HS-5 (cell line): ENCODE measurements around the gene PAK2.
"Not testable (repeated sequence)": the region's sequence is repeated elsewhere in the genome, so short reads cannot be mapped to it uniquely, and the experiment has no call there.

Experiments used
- DNase-seq: peaks from one replicate; pipeline ENCODE4 v3.0.0-alpha.2; 2012; ENCODE audit warnings: low read depth

The PAK2 gene

DNA sequence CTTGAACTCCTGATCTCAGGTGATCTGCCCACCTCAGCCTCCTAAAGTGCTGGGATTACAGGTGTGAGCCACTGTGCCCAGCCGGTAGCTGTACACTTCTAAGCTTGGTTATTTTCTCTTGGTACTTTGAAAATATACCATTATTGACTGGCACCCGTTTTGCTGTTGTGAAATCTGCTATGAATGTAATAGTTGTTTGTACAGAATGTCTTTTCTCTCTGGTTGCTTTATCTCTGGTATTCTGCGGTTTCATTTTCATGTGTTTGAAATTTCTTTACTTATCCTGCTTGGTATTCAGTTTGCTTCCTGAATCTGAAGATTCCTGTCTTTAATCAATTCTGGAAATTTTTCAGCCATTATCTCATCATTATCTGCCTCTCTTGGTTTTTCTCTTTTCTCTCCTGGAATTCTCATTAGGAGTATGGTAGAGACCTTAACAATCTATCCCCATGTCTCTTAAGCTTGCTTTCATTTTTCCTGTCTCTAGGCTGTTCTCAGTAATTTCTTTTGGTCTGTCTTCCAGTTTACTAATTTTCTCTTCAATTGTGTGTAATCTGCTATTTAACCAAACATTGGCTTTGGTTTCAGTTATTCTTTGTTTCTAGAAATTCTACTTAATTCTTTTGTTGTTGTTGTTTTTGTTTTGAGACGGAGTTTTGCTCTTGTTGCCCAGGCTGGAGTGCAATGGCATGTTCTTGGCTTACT is 2.8 kb upstream of the PAK2 start:
- DNase-seq: no peak

DNA sequence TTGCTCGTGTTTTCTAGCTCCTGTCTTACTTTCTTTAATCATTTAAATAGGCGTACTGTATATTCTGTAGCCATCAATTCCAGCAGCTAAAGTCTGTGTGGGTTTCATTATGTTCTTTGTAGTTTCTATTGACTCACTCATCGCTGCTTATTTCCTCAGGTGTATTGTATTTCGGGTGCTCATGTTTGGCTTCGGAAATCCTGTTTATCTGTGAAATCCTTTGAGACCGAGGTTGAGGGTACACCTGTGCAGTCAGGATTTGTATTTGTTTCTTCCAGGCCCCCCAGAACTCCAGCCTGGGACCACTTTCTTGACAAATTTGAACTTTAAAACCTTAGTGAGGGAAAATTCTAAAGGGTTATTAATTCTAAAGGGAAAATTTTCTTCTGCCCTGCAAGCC is 2.0 kb upstream of the PAK2 start:
- no peak for DNase-seq

DNA sequence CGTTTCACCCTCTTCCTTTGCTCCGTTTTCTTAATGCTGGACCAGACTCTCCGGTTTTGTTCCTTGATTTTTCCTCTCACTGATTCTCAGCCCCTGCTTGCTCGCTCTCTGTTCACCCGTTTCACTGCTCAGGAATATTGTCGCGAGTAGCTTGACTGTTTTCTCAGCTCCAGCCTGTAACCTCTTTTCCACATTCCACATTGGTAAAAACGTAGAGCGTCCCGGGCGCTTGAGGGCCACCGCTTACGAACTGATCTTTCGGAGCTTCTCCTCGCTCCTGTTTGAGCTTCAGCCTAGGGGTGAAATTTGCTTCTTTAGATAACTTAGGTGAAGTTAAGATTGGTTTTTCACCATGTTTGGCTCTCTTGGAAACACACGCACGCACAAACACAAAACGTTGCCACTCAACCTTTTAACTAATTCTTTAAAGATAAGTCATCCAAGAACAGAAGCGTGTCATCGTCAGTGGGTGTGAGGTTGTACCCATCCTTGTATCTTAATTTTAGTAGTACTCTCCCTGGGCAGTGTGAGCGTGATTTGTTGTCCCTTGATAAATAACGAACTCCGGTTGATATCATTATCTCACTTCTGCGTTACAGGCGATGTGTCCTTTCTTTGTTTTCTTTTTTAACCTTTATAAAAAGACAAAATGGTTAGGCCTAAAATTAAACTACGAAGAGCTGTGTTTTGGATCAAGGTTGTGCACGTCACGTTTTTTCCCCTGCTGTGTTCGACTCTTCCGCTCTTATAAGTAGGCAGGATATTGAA is 1.0 kb downstream of the PAK2 start:
- no peak for DNase-seq

DNA sequence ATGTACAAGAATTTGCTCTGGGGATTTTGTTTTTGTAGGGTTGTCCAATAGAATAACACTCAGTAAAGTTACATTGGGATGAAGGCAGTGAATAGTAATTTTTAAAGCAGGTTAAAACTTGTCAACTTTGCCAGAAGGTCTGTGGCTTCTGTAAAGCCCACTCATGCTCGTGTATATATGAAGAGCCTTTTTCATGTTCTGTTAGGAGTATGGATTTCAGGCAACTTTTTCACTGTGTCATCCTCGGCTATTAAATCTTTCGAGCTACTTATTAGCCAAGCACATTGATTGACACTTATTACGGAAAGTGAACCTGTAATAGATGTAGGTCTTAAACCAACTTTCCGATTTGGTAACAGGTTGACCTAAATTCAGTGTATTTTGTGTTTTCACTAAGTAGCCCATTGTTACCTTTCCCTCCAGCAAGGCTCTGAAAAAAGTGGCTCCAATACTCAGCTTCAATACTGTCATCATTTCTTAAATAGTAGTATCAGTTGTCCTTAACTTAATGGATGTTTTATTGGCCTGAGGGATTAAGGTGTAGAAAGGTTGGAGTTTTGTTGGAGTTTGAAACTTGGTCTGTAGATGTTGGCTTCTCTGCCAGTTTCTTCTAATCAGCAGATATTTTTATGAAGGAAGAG is 1.7 kb downstream of the PAK2 start:
- DNase-seq: no peak

DNA sequence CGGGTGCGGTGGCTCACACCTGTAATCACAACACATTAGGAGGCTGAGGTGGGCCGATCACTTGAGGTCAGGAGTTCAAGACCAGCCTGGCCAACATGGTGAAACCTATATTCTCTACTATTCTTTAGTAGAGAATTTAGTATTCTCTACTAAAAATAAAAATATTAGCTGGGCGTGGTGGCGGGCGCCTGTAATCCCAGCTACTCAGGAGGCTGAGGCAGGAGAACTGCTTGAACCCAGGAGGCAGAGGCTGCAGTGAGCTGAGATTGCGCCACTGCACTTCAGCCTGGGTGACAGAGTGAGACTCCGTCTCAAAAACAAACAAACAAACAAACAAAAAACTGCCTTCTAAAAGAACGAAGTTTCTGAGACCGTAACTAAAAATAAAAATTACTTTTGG is 3.9 kb downstream of the PAK2 start:
- DNase-seq: not testable (repeated sequence)

DNA sequence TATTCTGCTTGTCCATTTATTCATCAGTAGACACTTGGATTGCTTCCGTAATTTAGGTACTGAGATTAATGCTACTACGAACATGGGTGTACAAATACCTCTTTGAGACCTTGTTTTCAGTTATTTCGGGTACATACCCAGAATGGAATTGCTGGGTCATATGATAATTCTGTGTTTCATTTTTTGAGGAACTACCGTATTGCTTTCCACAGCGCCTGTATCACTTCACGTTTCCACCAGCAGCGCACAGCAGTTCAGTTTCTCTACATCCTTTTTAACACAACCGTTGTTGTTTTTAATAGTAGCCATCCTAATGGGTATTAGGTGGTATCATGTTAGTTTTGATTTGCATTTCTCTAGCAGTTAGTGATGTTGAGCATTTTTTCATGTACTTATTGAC is 9.5 kb downstream of the PAK2 start:
- DNase-seq: no peak

DNA sequence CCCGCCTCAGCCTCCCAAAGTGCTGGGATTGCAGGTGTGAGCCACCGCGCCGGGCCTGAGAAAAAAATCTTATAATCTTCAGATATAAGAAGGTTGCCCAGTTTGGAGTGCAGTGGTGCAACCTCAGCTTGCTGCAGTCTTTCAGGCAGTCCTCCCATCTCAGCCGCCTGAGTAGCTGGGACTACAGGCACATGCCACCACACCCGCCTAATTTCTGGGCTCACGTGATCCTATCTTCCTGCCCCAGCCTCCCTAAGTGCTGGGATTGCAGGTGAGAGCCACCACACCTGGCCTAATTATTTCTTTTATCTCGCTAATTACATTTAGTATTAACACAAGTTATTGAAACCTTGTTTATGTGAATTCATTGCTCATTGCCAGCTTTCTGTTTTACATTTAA is 13.5 kb downstream of the PAK2 start:
- DNase-seq: no peak

DNA sequence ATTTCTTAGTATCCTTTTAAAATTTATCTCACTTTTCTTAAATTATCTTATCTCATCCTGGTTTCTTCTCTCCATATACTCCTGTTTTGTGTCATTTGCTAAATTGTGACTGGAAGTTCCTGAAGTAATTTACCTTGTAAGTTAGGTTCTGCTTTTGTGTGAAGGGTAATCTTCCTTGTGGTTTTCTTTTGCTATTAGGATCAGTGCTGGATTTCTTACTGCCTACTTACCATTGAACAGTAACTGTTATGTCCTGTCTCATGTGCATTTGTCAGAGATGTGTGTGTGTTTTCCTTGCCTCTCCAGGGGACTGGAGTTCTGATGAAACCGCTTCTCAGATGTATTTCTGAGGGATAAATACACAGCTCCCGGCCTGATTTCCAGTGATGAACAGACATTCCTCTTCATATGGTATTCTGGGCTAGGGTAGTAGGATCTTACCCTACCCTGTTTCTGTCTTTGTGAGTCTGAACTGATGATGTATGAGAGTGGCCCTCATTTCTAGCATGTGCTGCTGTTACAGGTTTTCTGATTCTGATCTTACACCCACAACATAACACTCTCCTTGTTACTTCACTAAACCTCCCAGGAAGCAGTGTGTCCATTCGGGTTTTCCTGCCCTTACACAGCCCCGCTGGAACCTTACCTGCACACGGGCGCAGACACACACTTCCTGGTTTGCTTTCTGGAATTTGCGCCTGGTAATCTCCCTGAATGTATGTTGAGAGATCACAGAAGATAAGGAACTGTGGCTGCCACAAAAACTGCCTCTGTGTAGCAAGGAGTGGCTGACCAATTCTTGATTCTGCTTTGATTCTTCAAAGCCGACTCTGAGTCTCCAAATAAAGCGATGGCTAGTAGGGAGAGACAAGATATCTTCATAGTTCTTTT is 14.7 kb downstream of the PAK2 start:
- no peak for DNase-seq

DNA sequence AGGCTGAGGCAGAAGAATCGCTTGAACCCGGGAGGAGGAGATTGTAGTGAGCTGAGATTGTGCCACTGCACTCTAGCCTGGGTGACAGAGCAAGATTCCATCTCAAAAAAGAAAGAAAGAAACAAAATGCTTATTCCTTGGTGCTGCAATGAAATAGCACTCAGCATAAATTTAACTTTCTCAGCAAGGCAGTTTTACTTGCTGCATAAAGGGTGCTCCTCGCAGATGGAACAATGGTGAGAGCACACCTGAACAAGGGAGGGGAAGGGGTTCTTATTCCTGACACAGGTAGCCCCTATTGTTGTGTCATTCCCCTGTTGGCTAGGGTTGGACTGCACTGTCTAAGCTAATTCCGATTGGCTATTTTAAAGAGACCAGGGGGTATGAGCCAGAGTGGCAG is 17.1 kb downstream of the PAK2 start:
- DNase-seq: no peak

DNA sequence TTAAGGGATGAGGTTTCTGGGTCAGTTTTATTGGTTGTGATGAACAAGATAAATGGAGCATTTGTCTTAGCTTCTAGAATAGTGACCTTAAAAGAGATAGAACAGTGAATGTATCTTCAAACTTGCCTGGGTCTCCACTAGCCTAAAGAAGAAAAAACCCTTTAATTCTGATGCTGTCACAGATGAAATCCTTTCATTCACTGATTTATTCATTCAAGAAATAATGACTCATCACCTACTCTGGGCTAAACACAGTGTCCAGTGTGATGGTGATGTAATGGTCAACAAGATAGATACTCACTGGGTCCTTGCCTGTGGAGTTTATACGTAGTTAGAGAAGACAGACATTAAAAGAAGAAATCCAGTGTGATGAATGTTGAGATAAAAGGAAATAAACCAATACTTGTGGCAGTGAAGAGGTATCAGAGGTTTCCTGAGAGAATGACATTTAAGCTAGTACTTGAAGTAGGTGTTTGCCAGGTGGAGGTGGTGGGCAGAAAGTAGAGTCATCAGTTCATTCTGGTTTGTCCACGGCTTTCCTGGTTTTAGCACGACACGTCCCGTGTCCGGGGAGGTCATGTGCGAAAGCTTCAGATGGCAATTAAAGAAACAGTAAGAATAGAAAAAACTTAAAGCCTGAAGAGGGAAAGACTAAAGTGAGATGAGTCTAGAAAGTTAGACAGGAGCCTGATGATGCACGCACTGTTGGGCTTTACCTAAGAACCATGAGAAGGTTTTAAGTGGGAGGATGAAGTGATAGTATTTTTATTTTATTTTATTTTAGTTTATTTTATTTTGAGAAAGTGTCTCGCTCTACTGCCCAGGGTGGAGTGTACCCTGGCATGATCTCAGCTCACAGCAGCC is 18.5 kb downstream of the PAK2 start:
- DNase-seq: no peak

DNA sequence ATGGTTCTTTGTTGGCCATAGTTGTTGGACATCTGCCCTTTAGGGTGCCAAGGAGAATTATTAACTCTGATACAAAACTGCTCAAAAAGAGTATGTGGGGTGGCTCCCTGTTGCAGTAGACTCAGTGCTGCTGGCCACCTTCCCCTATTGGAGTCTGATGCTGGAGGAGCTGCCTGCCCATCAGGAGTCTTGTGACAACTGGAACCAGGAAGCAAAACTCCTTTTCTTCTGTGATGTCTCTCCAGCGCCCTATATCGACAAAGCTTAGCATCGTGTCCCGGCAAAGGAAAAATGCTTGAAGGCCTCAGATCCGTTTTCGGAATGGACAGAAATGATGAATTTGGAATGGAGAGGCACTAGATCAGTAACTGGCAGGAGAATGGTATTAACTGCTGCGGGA is 23.5 kb downstream of the PAK2 start:
- no peak for DNase-seq

DNA sequence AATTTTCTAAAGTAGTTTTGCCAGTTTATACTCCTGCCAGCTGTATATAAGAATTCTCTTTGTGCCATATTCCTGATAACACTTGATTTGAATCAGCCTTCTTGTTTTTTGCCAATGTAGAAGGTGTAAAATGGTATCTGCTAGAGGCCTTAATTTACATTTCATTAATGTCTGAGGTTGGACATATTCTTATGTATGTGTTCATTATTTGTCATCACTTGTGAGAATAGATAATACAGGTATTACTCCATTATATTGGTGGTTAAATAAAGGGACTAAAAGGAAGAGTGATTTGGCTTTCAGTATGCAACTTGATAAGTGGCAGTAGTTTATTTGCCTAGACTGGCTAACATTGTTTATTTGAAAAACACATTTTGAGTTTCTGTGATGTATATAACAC is 25.8 kb downstream of the PAK2 start:
- no peak for DNase-seq

DNA sequence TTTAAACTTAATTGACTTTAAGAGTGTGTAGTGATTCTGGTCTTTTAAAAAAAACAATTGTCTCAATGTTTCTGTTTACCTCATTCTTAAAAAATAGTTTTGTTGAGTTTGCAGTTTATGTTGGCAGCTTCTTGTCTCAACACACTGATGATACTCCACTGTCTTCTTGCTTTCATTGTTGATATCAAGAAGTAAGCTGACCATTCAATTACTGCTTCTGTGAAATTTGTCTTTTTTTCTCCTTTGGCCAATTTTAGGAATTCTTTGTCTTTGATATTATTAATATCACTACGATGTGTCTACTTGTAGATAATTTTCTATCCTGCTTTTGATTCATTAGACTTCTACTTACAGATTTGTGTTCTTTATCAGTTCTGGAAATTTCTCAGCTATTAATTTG is 31.4 kb downstream of the PAK2 start:
- DNase-seq: no peak

DNA sequence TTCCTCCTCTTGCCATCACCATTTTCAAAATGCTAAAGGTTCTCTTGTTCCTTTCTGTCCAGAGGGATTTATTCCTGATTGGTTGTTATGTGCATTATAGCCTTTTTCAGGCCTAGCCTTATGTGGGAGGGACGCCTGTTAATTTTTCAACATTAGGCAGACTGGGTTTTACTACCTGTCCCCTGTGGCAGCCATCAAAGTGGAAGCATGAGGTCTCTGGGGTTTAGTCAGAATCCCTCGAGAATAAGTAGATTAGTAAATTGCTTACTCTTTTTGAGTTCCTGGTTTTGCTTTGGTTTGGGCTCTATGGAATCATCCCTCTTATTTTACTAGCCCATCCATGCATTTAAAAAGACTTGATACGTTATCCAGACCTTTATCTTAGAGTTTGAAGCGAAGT is 32.4 kb downstream of the PAK2 start:
- DNase-seq: no peak

DNA sequence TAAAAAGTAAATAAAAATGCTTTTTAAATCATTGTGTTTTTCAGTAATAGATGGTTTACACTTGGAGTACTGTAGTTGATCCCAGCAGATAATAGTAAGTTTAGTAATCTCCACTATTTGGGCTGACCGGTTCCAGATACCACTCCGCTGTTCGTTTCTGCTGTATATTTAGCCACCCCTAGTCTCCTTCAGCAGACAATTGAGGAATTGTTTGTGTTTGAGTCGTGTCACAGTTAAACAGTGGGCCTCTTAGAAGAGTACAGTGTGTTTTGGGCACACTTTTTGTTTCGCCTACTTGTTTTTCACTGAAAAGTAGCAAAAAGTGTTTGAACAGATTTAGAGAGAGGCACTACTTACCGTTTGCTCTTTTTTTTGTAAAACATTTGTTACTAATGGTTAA is 33.2 kb downstream of the PAK2 start:
- no peak for DNase-seq

DNA sequence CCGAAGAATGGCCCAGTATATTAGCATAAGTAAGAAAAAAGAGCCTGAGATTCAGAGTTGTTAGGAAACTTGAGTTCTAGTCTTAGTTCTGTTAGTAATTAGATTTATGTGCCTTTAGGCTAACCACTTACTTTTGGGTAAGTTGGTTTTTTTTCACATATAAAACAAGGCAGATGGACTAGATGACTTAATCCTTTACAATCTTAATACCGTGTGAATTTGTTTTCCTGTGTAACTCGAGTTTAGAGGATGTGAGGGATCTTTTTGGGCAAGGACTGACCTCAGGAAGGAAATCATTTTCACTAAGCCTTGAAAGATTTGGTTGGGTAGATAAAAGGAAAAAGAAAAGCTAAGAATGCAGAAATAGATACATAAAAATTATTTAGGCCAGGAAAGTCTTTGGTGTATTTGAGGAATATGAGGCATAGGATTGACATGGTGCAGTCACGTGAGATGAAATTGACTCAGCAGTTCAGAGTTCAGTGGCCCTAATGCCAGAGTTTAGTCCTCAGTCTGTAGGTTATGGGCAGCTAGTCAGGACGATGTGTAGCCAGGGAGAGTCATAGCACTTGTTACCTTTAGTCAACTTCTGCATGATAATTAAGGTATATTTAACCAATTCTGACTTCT is 34.6 kb downstream of the PAK2 start:
- no peak for DNase-seq

DNA sequence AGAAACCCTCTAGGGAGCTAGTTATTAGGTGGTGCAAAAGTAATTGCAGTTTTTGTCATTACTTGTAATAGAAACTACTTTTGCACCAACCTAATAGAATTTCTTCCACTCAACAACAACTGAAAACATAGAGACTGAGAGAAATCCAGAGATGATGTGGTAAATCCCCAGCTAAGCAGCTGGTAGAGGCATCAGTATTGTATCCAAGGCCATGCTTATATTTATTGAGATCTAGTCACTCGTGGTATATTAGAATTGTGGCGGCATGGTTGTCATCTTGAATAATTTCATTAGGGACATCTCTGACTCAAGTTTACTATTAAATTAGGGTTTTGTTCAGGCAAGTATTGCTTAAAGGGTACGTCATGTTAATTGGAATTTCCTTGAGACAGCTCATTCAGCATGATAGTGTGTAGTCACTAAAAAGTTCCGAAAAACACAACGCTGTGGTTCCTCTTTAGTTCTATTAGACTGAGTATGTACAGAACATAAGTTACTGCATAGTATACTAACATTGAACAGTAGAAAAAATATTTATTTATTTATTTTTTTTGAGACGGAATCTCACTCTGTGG is 35.3 kb downstream of the PAK2 start:
- no peak for DNase-seq

DNA sequence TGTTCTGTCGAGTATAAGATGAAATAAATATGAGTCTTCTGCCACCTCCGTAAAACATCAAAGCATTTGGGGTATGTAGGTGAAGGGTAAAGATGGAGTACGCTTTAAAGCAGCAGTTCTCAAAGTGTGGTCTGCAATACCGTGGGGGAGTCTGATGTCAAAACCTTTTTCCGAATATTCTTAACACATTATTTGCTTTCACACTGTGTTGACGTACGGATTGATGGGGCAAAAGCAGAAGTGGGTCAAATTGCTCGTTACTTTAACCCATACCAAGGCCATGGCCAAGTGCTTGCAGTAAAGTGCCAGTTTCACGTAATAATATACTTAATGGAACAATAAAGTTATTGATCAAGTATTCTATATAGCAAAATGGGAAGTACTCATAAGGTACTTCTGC is 36.3 kb downstream of the PAK2 start:
- no peak for DNase-seq

DNA sequence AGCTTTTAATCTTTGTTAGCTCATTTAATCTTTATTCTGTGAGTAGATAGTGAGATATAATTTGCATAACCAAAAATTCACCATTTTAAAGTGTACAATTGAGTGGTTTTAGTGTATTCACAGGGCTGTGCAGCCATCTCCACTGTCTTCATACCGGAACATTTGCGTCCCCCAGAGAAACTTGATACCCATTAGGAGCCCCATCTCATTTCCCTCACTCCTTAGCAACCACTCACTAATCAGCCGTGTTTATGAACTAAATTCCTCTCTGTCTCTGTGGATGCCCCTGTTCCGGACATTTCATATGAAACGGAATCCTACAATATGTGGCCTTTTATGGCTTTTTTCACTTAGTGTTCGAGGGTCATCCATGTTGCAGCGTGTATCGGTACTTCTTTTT is 38.2 kb downstream of the PAK2 start:
- no peak for DNase-seq

DNA sequence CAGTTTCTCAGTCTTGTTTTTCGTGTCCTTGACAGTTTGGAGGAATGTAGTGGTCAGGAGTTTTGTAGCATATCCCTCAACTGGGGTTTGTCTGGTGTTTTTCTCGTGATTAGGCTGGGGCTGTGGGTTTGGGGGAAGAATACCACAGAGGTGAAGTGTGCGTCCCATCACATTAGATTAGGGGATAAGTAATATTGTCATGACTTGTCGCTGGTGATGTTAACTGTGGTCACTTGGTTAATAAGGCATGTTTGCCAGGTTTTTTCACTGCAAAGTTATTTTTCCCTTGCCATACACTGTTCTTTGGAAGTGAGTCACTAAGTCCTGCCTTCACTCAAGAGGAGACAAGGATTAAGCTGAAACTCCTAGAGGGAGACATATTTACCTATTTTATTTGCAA is 39.1 kb downstream of the PAK2 start:
- peak; percentile 60 for DNase-seq

DNA sequence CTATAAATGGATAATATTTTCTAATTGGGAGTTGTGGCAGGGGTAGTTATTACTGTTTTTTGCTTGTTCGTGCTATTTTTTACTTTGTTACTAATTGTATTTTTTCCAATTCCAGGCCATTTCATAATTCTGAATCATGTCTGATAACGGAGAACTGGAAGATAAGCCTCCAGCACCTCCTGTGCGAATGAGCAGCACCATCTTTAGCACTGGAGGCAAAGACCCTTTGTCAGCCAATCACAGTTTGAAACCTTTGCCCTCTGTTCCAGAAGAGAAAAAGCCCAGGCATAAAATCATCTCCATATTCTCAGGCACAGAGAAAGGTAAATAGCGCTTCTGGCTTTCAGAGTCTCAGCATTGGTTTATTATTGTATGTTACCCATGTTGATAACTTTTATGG is 42.9 kb downstream of the PAK2 start:
- DNase-seq: no peak
